ENCODE measurements around the gene ESPNL.

ESPNL gene

GRCh38 chr2:238080518-238080917 lies 19.6 kb upstream of the ESPNL start:
- no peak for DNase-seq

DNA sequence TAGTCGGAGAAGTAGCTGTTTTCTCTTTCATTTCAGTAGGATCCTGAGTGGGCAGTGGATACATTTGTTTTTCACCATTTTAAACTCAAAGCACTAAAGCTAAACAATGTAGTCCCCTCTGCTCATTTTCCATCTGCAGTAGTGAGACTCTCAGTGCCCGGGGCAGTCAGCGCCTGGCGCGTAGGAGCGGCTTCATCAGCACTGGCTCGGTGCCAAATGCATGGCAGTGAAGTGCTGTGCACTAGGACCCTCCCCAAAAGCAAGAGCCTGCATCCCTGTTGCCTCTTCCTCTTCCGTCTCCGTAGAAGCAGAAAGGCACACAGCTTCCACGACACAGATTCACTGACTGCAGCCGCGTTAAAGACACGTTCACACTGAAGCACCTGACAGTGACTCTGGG lies 19.0 kb upstream of the ESPNL start:
- no peak for DNase-seq

- no peak for DNase-seq
Measured at GRCh38 chr2:238081561-238081960, 18.6 kb upstream of the ESPNL start.

DNA sequence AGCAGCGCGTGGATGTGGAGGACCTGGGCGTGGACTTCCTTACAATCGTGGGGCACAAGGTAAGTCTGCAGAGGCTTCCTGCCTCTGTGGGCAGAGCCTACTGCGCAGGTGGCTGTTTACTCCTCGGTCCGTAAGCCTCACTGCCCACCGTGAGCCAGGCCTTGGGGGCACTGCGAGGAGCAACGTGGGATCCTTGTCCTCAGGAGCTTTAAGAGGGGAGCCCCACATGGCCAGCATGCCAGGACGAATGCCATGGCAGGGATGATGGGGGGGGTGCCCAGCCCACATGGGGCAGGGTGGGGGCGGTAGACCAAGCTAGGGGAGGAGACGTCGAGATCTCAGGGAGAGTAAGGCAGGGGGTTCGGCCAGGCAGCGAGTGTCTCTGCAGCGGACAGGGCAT lies 18.0 kb upstream of the ESPNL start:
- no peak for DNase-seq

- DNase-seq: no peak
Measured at GRCh38 chr2:238082827-238083226, 17.3 kb upstream of the ESPNL start.

DNA sequence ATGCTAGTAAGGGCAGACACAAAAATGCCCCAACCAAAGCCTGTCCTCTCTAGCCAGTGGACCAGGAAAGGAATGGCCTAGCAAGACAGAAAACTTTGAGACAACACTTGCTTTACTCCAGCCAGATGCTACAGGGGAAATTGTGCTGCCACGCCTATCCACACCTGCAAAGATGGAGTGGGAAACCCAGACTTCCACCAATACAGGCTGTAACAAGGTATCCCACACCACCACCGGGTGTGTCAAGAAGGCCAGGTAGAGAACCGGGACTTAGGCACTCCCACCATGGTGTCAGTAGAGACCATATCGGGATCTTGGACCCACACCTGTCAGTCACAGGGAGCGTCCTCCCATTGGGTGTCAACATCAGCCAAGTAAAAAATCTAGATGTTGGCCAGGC lies 16.2 kb upstream of the ESPNL start:
- no peak for DNase-seq

GRCh38 chr2:238084761-238085160 lies 15.4 kb upstream of the ESPNL start:
- DNase-seq: no peak

DNA sequence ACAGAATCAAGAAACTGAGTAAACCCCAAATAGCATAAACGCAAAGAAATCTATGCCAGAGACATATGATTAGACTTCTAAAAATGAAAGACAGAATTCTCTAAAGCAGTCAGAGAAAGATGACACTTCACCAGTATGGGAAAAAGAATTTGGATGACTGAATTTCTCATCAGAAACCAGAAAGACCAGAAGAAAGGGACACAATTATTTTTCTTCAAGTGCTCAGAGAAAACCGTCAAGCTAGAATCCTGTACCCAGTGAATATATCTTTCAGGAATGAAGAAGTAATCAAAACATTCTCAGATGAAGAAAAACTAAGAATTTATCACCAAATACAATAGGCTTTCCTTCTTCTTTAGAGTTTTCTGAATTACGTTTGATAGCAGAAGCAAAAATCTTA lies 14.2 kb upstream of the ESPNL start:
- no peak for DNase-seq

DNA sequence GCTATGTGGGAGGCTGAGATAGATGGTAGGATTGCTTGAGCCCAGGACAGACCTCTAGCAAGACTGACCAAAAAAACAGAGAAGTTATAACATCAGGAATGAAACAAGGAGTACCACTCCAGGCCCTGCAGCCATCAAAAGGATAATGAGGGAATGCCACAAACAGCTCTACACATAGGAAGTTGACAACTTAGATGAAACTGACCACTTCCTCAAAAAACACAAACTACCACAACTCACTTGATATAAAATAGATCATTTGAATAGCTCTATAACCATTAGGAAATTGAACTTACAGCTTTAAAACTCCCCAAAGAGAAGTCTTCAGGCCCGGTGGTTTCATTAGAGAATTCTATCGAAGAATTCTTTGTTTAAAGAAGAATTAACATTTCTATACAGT lies 12.9 kb upstream of the ESPNL start:
- DNase-seq: no peak

DNA sequence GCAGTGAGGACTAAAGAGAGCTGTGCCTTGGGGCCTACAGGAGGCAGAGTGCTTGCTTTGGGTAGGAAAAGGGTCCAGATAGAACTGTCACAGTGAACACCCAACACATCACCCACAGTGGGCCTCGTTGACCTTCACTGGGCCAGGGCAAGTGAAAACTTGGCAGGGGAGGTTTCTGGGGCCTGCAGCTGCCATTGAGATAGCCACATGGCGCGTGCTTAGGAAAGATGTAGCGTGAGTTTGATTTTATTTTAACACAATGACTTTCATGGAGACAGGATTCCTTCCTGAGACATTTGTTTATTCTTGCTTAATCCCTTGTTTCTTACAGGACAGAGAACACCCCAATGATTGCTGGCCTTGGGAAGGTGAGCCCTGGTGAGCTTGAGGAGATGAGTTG lies 9.3 kb upstream of the ESPNL start:
- DNase-seq: no peak

DNA sequence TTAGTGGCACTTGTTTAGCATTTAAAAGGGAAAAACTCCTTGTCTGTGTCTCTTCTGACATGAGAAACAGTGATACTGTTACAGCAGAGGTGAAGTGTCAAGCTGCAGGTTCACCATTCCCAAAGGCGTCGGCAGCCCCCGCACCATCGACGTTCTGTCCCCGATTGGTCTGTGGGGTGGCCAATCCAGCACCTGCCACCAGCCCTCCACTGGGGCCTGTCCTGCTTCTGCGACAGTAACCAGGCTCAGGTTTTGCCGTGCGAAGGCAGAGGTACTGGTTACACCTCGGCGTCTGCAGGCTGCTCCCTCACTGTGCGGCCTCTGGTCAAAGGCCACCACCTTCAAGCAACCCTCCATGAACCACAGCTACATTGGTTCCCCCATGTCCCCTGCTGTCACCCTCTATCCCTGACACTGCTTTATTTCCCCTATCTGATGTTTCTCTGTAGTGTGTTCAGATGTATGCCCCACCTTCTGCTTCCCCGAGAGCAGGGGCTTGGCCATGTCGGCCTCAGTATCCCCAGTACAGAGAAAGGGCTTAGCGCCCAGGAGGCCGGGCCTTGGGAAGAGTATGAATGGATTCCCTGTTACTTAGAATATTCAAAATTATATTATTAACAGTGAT lies 8.6 kb upstream of the ESPNL start:
- DNase-seq: no peak

DNA sequence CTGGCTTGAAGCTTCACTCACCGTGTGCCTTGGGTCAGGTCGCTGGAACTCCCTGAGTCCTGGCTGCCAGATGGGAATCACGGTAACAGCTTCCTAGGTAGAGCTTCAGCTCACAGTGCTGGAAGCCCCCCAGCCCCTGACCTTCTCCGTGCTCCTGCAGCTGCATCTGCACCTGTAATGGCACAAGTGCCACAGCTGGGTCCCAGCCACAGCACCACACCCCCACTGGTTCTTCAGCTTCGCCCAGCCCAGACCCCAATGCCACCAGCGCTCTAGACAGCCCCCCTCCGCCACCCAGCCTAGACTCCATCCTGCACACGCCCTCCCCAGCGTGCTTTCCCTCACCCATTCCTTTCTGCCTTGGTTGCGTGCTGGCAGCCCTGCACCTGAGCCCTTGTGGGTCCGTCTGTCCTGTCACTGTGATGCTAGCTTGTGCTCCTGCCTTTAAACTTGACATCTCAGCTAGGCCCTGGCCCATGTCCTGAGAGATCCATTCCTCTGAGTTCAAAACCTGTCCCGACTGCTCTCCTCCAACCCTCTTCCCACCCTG lies 7.6 kb upstream of the ESPNL start:
- no peak for DNase-seq

DNA sequence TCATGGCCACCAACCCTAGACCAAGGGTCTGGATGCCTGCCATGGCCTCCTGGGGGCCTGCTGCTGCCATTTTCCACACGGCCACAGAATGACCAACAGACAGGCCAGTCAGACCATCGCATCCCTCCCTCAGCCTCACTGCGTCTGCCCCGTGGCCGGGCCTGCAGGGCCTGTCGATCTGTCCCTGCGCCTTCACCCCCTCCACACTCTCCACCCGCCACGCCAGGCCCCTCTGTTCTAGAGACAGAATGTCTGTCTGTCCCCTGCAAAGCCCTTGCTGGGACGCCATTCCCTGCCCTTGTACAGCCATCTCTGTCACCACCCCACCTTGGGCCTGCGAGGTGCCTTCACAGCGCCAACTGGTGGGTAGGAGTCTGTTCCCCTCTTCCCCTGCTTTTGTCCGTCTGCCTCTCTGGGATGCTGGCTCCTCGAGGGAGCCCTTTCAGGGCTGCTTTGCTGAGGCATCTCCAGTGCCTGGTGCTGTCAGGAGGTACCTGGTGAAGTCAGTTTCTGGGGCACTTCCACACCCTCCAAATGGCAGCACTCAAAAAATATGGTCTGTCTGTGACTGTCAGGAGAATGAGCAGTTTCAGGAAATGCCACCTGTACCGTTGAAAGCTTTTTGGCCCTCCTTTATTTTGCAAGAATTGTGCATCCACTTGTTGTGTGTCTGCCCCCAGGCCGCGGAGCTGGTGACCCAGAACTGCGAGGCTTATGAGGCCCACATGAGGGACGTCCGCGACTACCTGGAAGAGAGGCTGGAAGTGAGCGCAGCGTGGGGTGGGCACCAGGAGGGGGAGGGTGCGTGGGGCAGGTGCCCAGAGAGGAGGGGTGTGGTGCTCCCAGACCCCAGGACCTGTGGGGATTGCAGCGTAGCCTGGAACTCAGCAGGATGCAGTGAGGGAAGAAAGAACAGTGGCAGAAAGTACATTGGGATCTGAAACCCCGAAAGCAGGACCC lies 6.7 kb upstream of the ESPNL start:
- DNase-seq: no peak

DNA sequence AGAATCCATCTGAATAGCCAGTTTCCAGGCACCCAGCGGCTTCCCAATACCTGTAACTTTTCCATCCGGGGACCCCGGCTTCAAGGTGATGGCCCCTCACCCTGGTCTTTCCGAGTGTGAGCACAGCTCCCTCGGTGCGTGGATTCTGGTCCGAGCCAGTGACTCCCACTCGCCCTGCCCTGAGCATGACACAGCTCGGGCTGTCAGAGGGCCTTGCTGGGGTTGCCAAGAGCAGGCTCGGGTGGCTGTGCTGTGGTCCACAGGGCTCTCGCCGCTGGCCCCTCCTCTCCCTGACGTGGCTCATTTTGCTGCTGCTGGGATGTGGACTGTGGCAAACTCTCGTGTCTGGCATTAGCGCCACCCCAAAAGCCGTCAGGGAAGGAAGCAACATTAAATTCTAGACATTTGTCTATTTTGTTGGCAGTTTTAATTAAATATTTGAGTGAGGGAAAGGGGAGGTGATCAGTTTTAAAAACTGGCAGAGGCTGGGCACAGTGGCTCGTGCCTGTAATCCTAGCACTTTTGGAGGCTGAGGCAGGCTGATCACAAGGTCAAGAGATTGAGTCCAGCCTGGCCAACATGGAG lies 5.6 kb upstream of the ESPNL start:
- DNase-seq: no peak

- no peak for DNase-seq
Measured at GRCh38 chr2:238095143-238095542, 5.0 kb upstream of the ESPNL start.

DNA sequence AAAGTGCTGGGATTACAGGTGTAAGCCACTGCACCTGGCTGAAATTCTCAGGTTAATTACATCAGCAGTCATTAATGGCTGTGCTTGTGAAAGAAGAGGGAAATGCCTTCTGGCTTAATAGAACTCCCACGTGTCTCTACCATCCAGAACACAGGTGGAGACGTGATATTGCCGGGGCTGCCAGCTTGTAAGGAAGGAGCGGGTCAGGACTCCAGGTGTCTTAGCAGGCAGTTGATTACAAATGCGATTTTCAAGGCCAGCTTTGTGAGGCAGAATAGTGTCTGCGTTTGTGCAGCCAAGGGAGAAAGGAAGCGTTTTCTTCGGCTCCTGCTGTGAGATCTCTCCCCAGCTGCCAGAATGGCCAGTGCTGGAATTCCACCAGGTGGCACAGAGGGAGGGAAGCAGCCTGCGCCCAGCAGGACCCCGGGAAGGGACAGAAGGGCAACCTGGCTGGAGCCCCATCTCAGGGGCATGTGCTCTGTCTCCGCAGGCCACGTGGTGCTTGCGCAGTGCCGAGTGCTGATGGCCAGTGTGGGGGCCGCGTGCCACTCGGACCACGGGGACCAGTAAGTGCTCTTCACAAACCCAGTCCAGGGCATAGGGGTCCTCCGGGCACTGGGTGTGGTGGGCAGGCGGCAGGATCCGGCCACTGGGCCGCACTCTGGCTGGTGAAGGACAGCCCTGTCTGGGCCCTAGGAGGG lies 3.7 kb upstream of the ESPNL start:
- no peak for DNase-seq

DNA sequence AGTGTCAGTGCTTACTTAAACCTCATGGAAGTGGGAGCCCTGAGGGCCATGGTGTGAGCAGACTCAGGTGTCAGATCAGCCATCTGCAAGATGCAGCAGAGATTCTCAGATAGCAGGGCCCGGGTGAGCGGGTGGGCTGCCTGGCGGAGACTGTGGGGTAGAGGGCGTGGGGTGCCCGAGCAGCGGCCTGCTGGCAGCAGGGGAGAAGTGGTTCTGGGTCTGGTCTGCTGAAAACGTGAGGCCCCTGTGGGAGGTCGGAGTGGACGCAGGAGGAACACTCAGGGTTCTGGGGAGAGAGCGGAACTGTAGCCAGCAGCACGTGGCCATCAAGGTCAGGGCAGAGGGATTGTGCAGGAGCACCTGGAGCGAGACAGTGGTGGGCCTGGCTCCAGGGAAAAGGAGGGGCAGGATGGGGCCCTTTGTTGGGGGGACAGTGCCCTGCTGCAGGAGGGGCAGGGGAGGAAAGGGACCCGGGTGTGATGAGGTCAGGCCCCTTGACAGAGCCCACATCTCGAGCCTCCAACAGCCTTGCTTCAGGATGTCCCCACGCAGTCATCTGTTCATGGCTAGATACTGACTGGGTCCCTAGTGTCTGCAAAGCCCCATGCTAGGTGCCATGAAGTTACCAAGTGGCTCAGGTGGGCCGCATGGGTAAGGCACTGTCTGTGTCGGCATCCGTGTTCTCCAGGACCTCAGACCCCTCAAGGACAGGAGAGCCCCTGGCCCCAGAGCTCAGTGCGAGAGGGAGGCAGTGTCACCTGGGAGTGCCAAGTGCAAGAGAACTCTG lies 2.7 kb upstream of the ESPNL start:
- DNase-seq: no peak

- peak; percentile 71 for DNase-seq
Measured at GRCh38 chr2:238097988-238098871, 1.9 kb upstream of the ESPNL start.

DNA sequence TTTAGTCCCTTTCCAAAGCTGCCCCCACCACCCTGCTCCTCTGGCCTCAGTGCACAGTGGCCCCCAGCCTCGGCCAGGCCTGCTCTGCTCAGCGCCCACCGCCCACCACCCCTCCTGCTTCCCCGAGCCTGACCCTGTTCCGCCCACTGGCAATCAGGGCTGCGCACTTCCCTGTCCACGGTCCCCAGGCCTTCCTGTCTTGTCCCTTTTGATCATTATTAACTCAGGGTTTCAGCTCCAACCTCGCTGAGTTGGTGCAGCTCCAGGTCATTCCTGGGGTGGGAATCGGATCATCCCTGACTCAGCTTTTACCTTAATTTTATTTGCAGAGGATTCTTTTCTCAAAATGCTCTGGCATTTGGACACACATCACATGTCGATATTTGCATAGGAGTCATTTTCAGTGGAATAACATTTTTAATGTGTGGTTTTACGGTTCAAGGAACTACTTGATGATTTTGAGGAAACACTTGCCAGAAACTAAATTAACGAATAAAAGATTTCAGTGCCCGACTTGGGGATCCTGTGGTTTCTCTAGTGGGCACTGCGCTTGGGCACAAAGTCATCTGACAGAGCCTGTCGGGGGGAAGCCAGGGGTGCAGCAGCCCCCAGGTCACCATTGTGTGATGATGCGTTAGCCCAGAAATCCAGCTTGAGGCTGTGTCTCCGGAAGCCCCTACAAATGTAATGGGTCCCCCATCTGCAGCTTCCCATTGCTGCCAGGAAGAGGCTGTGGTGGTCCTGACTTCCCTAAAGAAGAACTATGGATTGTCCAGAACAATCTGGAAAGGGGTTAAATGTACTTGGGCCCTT lies 1.0 kb upstream of the ESPNL start:
- no peak for DNase-seq

DNA sequence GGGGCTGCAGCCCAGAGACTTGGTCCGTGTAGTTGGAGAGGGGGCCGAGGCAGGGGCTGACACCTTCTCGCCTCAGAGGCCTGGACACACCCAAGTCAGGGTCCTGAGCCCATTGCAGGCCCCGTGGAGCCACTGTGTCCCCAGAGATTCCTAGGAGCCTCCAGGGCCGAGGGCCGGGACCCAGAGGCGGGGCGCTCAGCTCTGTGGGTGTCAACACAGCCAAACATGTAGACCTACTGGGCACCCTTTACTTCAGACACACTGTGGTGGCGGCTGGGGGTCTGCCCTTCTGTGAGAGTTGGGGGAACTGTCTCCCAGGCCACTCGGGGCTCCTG lies 459 bp upstream of the ESPNL start:
- no peak for DNase-seq
